ENCODE measurements around the gene IRF2.

- no peak for TF ChIP-seq CTCF (IDR thresholded peaks at IDR 0.05)
- TF ChIP-seq EP300 (IDR thresholded peaks at IDR 0.05), result no peak
- no peak for TF ChIP-seq POLR2A (IDR thresholded peaks at IDR 0.05)
Measured at GRCh38 chr4:184447664-184448063, 26.7 kb downstream of the IRF2 start.

All from ovary (tissue), 3 donors.